GM21717 (cell line): Measurements from ENCODE around the gene ZFYVE27.

Experiments
- ATAC-seq: cut with Tn5 transposase; IDR thresholded peaks from one replicate; pipeline ENCODE4 v1.9.1; 2021; ENCODE audit warnings: mild to moderate bottlenecking, moderate library complexity; ENCODE audit not compliant: unreplicated experiment

Gene ZFYVE27

GRCh38 chr10:97785731-97786130 is 48.8 kb downstream of the ZFYVE27 start:
- ATAC-seq = no peak

DNA sequence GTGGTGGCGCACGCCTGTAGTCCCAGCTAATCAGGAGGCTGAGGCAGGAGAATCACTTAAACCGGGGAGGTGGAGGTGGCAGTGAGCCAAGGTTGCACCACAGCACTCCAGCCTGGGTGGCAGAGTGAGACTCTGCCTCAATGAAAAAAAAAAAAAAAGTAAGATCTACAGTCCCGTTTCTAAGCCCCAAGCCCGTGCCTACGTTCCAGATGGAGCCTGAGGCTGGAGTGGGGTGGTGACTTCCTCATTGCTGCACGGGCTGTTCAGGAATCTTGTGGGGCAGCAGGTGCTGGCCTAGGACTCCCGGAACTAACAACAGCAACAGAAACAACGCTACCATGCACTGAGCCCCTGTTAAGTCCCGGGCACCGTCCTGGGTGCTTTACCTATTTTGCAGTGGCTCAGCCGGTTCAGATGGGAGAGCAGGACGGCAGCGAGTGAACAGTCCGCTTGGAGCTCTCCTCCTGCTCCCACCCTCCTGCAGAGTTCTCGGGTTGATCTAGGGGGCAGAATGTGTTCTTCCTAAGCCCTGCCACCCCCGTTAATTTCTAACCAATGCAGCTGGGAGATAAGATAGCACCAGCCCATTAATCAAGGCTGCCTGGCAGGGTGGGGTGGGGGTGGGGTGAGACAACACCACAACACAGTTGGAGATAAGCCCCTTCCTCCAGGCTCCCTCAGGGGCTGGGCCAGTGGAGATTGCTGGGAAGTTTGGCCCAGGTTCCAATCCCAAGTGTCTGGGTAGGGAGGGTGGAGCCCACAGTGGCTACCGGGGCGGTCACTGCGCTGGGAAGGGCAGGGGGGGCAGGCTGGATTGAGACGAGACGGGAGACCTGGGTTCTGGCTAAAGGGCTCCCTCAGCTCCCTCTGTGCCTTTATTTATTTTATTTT is 51.9 kb downstream of the ZFYVE27 start:
- ATAC-seq = no peak

DNA sequence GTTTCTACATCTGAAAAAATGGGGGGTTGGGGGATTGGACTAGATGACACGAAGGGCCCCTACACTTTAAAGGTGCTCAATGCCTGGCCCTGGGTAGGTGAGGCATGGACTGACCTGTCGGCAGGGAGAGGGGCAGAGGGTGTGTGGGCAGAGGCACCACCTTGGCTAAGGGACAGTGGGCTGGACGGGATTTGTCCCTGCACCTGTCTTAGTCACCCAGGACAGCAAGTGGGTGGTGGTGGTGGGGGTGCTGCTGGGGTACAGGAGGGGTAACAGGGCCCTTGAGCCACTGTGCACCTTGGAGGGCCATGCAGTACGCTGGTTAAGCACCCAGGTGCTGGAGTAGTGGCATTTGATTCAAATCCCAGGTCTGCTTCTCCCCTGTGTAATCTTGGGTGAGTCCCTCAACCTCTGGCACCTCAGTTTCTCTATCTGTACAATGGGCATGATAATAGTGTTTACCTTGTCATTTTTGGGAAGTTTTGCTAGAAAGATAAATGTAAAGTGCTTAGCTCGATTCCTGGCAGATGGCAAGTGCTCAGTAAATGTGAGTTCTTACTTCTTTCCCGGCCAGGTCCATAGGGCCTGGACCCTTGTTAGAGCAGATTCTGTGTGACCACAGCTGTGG is 53.0 kb downstream of the ZFYVE27 start:
- no peak for ATAC-seq

DNA sequence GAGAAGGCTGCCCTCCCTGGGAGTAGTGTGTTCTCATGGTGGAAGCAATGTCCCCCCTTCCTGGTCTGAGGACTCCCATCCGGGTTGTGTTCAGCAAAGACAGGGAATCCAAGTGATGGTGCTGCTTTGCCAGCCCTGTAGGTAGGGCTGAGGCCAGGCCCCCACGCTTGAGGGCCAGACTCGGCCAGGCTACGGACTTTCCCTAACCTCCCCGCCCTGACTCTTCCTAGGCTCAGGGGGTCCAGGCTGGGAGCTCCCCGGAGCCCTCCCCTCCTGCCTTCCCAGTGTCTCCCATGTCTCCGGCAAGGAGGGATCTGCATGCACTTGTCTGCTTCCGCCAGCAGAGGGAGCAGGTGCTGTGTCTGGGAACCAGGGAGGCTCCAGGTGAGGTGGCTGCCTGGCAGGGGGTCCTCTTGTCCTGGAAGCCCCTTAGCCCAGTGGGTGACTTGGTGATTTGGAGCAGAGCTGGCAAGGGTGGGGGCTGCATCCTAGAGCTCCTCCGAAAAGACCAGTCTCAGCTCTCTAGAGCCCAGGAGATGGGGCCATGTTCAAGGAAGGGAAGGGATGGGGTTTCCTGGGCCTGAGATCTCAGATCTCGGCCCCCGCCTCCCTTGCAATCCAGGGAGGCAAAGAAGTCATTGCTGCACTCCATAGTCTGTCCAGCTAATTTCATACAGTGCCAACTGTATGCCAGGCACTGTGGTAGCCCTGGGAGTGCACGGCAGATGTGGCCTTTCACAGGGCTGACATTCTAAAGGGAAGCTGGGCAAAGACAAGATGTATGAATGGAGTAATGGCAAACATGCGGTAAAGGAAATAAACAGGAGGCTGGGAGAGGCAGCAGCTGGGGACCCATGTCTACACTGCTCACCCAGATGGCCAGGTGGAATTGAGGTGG is 55.1 kb downstream of the ZFYVE27 start:
- ATAC-seq = peak; percentile 58

DNA sequence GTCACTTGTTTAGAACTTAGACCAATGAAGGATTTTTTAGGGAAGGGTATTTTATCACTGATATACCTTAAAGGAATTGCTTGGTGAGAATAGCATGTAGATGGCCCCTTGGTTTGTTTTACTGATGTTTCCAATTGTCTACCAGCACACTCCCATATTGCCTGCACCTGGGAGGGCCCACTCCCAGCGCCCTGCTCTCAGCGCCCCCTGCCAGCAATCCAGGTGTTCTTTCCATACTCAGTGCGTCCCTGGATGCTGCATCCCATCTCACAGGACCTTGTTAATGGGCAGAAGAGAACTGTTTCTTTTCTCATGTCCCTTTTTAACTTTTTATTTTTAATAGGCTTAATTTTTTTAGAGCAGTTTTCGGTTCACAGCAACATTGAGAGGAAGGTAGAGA is 59.0 kb downstream of the ZFYVE27 start:
- no peak for ATAC-seq

DNA sequence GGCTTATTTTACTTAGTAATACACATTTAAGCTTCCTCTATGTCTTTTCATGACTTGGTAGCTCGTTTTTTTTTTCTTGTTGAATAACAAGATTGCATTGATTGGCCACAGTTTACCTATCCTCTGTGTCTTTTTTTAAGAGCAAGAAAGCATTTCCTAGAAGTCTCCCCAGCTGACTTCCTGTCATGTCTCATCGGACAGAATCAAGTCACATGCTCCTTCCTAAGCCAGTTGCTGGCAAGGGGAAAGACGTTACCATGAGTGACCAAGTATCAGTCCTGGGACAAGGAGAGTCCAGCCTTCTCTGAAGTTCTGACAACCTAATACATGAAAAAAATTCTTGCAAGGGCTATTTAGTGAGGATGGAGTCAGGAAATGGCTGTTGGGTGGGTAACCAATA is 59.7 kb downstream of the ZFYVE27 start:
- no peak for ATAC-seq

- ATAC-seq = no peak
These were observed 62.2 kb downstream of the ZFYVE27 start for GRCh38 chr10:97798958-97799610.

- ATAC-seq = no peak
These were observed 63.5 kb downstream of the ZFYVE27 start for GRCh38 chr10:97800474-97800873.

DNA sequence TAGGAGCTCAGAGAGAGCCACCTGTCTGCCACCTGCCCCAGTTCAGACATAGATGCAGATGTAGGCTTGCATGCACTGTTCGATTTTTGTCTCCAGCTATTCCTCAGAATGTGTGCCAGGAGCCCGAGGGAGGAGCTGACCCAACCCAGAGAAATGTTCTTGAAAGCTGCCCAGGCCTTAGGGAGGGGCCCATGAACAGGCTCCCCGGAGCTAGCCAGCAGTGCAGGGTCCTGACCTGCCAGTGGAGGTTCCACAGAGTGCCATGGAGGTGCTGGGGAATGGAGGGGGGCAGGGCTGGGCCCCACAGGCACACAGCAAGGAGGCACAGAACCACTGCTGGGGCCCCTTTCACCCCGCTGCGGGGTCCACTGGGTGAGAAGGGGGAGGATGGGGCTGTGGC is 64.5 kb downstream of the ZFYVE27 start:
- ATAC-seq = no peak

GRCh38 chr10:97805096-97805884 is 68.4 kb downstream of the ZFYVE27 start:
- no peak for ATAC-seq

GRCh38 chr10:97805949-97806348 is 69.0 kb downstream of the ZFYVE27 start:
- ATAC-seq = no peak

DNA sequence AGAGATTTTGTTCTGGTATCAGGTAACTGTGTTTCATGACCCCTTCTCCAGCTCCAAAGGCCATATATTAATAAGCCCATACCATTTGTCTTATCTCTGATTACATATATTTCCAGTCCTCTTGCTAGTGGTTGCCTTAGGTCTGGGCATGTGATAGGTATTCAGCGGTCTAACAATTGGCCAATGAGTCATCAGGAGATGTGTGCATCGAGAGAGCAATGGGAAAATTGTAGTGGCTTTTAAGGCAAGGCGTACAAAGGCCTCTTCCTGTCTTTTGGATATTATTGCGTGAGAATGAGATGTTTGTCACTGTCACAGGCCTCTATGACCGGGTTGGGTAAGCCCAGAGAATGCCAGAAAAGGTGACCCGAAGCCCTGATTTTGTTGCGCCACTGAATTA is 73.5 kb downstream of the ZFYVE27 start:
- ATAC-seq = no peak
